ENCODE measurements around the gene FBXO31. TPM values are rescaled to one million over a fixed set of nuclear protein-coding genes. Genes with fewer than 3 reads are reported as not detected.
A peak's percentile ranks its signal among the peaks of the same experiment; 100 is the strongest.

FBXO31 gene
- 21.8 and 27.4 TPM in 2 replicates for total RNA-seq (2012; rRNA removed)

- Histone ChIP-seq H3K36me3 (ENCODE audit: insufficient read depth, low read length) (no peaks in the 10 kb centered on the region), H3K9ac (ENCODE audit: low read depth, low read length) (peak within 1 kb of the TSS; percentile 85), H3K9me3 (replicated peaks; ENCODE audit: low read length) (no peaks in the 10 kb centered on the region), H3K4me2 (ENCODE audit: low read length) (peak within 1 kb of the TSS; percentile 91), H3K27me3 (ENCODE audit: control insufficient read depth, insufficient read depth, low read length) (no peaks in the 10 kb centered on the region), H3K4me1 (ENCODE audit: control insufficient read depth, insufficient read depth, low read length) (peaks cover 39% of the 10 kb centered on the region), H3K4me3 (ENCODE audit: low read length) (peak within 1 kb of the TSS; percentile 87)
Measured at GRCh38 chr16:87383505-87384161, at the start of gene FBXO31. Gene FBXO31 (minus strand): TSS chr16:87383776. CDS start chr16:87383744, 32 bp downstream.

- Histone ChIP-seq H3K4me2 (ENCODE audit: low read length) (no peak overlapping the region), H3K9me3 (replicated peaks; ENCODE audit: low read length) (no peaks in the 10 kb centered on the region), H3K36me3 (ENCODE audit: insufficient read depth, low read length) (peaks cover 7% of the 10 kb centered on the region), H3K4me3 (ENCODE audit: low read length) (no peak overlapping the region), H3K9ac (ENCODE audit: low read depth, low read length) (no peak overlapping the region), H3K4me1 (ENCODE audit: control insufficient read depth, insufficient read depth, low read length) (peaks cover 32% of the 10 kb centered on the region), H3K27me3 (ENCODE audit: control insufficient read depth, insufficient read depth, low read length) (no peaks in the 10 kb centered on the region)
Measured at GRCh38 chr16:87432330-87432915, 48.8 kb upstream of the FBXO31 start.

GRCh38 chr16:87431926-87432325 lies 48.4 kb upstream of the FBXO31 start:
- Histone ChIP-seq H3K4me2 (ENCODE audit: low read length) (no peak overlapping the region), H3K4me1 (ENCODE audit: control insufficient read depth, insufficient read depth, low read length) (peaks cover 31% of the 10 kb centered on the region), H3K27me3 (ENCODE audit: control insufficient read depth, insufficient read depth, low read length) (no peaks in the 10 kb centered on the region), H3K36me3 (ENCODE audit: insufficient read depth, low read length) (peaks cover 7% of the 10 kb centered on the region), H3K9me3 (replicated peaks; ENCODE audit: low read length) (no peaks in the 10 kb centered on the region), H3K9ac (ENCODE audit: low read depth, low read length) (no peak overlapping the region), H3K4me3 (ENCODE audit: low read length) (no peak overlapping the region)

GRCh38 chr16:87426423-87427215 lies 43.0 kb upstream of the FBXO31 start:
- Histone ChIP-seq H3K4me2 (ENCODE audit: low read length) (no peak overlapping the region), H3K36me3 (ENCODE audit: insufficient read depth, low read length) (peaks cover 31% of the 10 kb centered on the region), H3K27me3 (ENCODE audit: control insufficient read depth, insufficient read depth, low read length) (no peaks in the 10 kb centered on the region), H3K4me1 (ENCODE audit: control insufficient read depth, insufficient read depth, low read length) (peaks cover 2% of the 10 kb centered on the region), H3K9ac (ENCODE audit: low read depth, low read length) (no peak overlapping the region), H3K4me3 (ENCODE audit: low read length) (no peak overlapping the region), H3K9me3 (replicated peaks; ENCODE audit: low read length) (no peaks in the 10 kb centered on the region)

- peaks cover 36% of the 10 kb centered on the region for H3K36me3 ChIP-seq (ENCODE audit: insufficient read depth, low read length)
- H3K4me3 ChIP-seq (ENCODE audit: low read length): no peak overlapping the region
- no peaks in the 10 kb centered on the region for H3K27me3 ChIP-seq (ENCODE audit: control insufficient read depth, insufficient read depth, low read length)
- no peak overlapping the region for H3K4me2 ChIP-seq (ENCODE audit: low read length)
- H3K4me1 ChIP-seq (ENCODE audit: control insufficient read depth, insufficient read depth, low read length): no peaks in the 10 kb centered on the region
- no peak overlapping the region for H3K9ac ChIP-seq (ENCODE audit: low read depth, low read length)
- H3K9me3 ChIP-seq (replicated peaks; ENCODE audit: low read length): no peaks in the 10 kb centered on the region
Measured at GRCh38 chr16:87425941-87426340, 42.4 kb upstream of the FBXO31 start.

- Histone ChIP-seq H3K36me3 (ENCODE audit: insufficient read depth, low read length) (peaks cover 40% of the 10 kb centered on the region), H3K4me1 (ENCODE audit: control insufficient read depth, insufficient read depth, low read length) (no peaks in the 10 kb centered on the region), H3K9me3 (replicated peaks; ENCODE audit: low read length) (no peaks in the 10 kb centered on the region), H3K27me3 (ENCODE audit: control insufficient read depth, insufficient read depth, low read length) (no peaks in the 10 kb centered on the region), H3K9ac (ENCODE audit: low read depth, low read length) (no peak overlapping the region), H3K4me3 (ENCODE audit: low read length) (no peak overlapping the region), H3K4me2 (ENCODE audit: low read length) (no peak overlapping the region)
Measured at GRCh38 chr16:87424266-87424665, 40.7 kb upstream of the FBXO31 start.

- Histone ChIP-seq H3K4me1 (ENCODE audit: control insufficient read depth, insufficient read depth, low read length) (no peaks in the 10 kb centered on the region), H3K4me2 (ENCODE audit: low read length) (no peak overlapping the region), H3K4me3 (ENCODE audit: low read length) (no peak overlapping the region), H3K9me3 (replicated peaks; ENCODE audit: low read length) (no peaks in the 10 kb centered on the region), H3K27me3 (ENCODE audit: control insufficient read depth, insufficient read depth, low read length) (no peaks in the 10 kb centered on the region), H3K36me3 (ENCODE audit: insufficient read depth, low read length) (peaks cover 43% of the 10 kb centered on the region), H3K9ac (ENCODE audit: low read depth, low read length) (no peak overlapping the region)
Measured at GRCh38 chr16:87423429-87423828, 39.9 kb upstream of the FBXO31 start.

GRCh38 chr16:87422106-87422505 lies 38.5 kb upstream of the FBXO31 start:
- Histone ChIP-seq H3K4me3 (ENCODE audit: low read length) (no peak overlapping the region), H3K9ac (ENCODE audit: low read depth, low read length) (no peak overlapping the region), H3K27me3 (ENCODE audit: control insufficient read depth, insufficient read depth, low read length) (no peaks in the 10 kb centered on the region), H3K4me2 (ENCODE audit: low read length) (no peak overlapping the region), H3K4me1 (ENCODE audit: control insufficient read depth, insufficient read depth, low read length) (no peaks in the 10 kb centered on the region), H3K9me3 (replicated peaks; ENCODE audit: low read length) (no peaks in the 10 kb centered on the region), H3K36me3 (ENCODE audit: insufficient read depth, low read length) (peaks cover 54% of the 10 kb centered on the region)

GRCh38 chr16:87421003-87421912 lies 37.7 kb upstream of the FBXO31 start:
- H3K9ac ChIP-seq (ENCODE audit: low read depth, low read length): no peak overlapping the region
- H3K4me2 ChIP-seq (ENCODE audit: low read length): no peak overlapping the region
- H3K36me3 ChIP-seq (ENCODE audit: insufficient read depth, low read length): peaks cover 56% of the 10 kb centered on the region
- no peaks in the 10 kb centered on the region for H3K9me3 ChIP-seq (replicated peaks; ENCODE audit: low read length)
- H3K4me1 ChIP-seq (ENCODE audit: control insufficient read depth, insufficient read depth, low read length): no peaks in the 10 kb centered on the region
- H3K4me3 ChIP-seq (ENCODE audit: low read length): no peak overlapping the region
- no peaks in the 10 kb centered on the region for H3K27me3 ChIP-seq (ENCODE audit: control insufficient read depth, insufficient read depth, low read length)

- Histone ChIP-seq H3K36me3 (ENCODE audit: insufficient read depth, low read length) (peaks cover 56% of the 10 kb centered on the region), H3K9ac (ENCODE audit: low read depth, low read length) (no peak overlapping the region), H3K4me3 (ENCODE audit: low read length) (no peak overlapping the region)
Measured at GRCh38 chr16:87420026-87421002, 36.7 kb upstream of the FBXO31 start.

More at GRCh38 chr16:87420026-87421002, 36.7 kb upstream of the FBXO31 start:
- H3K9me3 ChIP-seq (replicated peaks; ENCODE audit: low read length): no peaks in the 10 kb centered on the region
- H3K4me1 ChIP-seq (ENCODE audit: control insufficient read depth, insufficient read depth, low read length): no peaks in the 10 kb centered on the region
- H3K27me3 ChIP-seq (ENCODE audit: control insufficient read depth, insufficient read depth, low read length): no peaks in the 10 kb centered on the region
- no peak overlapping the region for H3K4me2 ChIP-seq (ENCODE audit: low read length)
